GM19035 (cell line): ENCODE measurements around the gene AP1G2.
"Not testable (repeated sequence)": the region's sequence is repeated elsewhere in the genome, so short reads cannot be mapped to it uniquely, and the experiment has no call there.

Experiments used
- ATAC-seq: cut with Tn5 transposase; IDR thresholded peaks from one replicate; pipeline ENCODE4 v1.9.1; 2021; ENCODE audit not compliant: unreplicated experiment

AP1G2 gene

GRCh38 chr14:23539248-23540140 is 28.1 kb downstream of the AP1G2 start:
- ATAC-seq = no peak

GRCh38 chr14:23538785-23539184 is 28.8 kb downstream of the AP1G2 start:
- no peak for ATAC-seq

GRCh38 chr14:23538050-23538718 is 29.4 kb downstream of the AP1G2 start:
- no peak for ATAC-seq

- no peak for ATAC-seq
Measured at GRCh38 chr14:23537351-23538049, 30.1 kb downstream of the AP1G2 start.

GRCh38 chr14:23536906-23537305 is 30.7 kb downstream of the AP1G2 start:
- not testable (repeated sequence) for ATAC-seq

- no peak for ATAC-seq
Measured at GRCh38 chr14:23536494-23536893, 31.1 kb downstream of the AP1G2 start.

GRCh38 chr14:23535943-23536342 is 31.6 kb downstream of the AP1G2 start:
- ATAC-seq = no peak

GRCh38 chr14:23533652-23534435 is 33.7 kb downstream of the AP1G2 start:
- no peak for ATAC-seq

- ATAC-seq = no peak
Measured at GRCh38 chr14:23532658-23533057, 34.9 kb downstream of the AP1G2 start.

- no peak for ATAC-seq
Measured at GRCh38 chr14:23531391-23531790, 36.2 kb downstream of the AP1G2 start.

GRCh38 chr14:23530375-23531055 is 37.1 kb downstream of the AP1G2 start:
- ATAC-seq = no peak

GRCh38 chr14:23529016-23529415 is 38.6 kb downstream of the AP1G2 start:
- ATAC-seq = no peak

GRCh38 chr14:23528555-23528954 is 39.0 kb downstream of the AP1G2 start:
- no peak for ATAC-seq

GRCh38 chr14:23525611-23526010 is 42.0 kb downstream of the AP1G2 start:
- no peak for ATAC-seq

GRCh38 chr14:23524954-23525353 is 42.6 kb downstream of the AP1G2 start:
- ATAC-seq = no peak

- no peak for ATAC-seq
Measured at GRCh38 chr14:23523229-23524016, 44.2 kb downstream of the AP1G2 start.

GRCh38 chr14:23522643-23523198 is 44.9 kb downstream of the AP1G2 start:
- no peak for ATAC-seq

- no peak for ATAC-seq
Measured at GRCh38 chr14:23521785-23522640, 45.6 kb downstream of the AP1G2 start.
